Measurements from ENCODE around the gene CRCP. TPM values are rescaled to one million over a fixed set of nuclear protein-coding genes. Genes with fewer than 3 reads are reported as not detected.

Gene CRCP
- total and polyA plus RNA-seq, 10 of the 15 experiments (the other 5 are each of a cell fraction or from before 2014, with no cell fraction given): 12.4 to 33.8 (median 29.1) TPM

- ChIA-PET SMC1A (ENCODE audit: uncharacterized antibody, unreplicated experiment) (interaction anchor here (1.4 kb wide), 1 partner anchor 9 kb away, joined by 3 read pairs; no protein-coding TSS in a partner anchor), CTCF (no interaction called here), POLR2A (no interaction called here), RAD21 (ENCODE audit: unreplicated experiment) (no interaction called here)
- 0 out of 2 replicates have a peak, but pooled peaks have one; percentile 15 for TF ChIP-seq RAD21 (IDR thresholded peaks at IDR 0.05; ENCODE audit: insufficient read depth, low read depth, low read length)
- no peak for TF ChIP-seq MYB (IDR thresholded peaks at IDR 0.05; ENCODE audit: borderline replicate concordance, low read depth, low read length)
- TF ChIP-seq LARP7 (IDR thresholded peaks at IDR 0.05): no peak
- no peak for TF ChIP-seq BMI1 (IDR thresholded peaks at IDR 0.05; ENCODE audit: borderline replicate concordance)
- Histone ChIP-seq H3K79me2 (ENCODE audit: control insufficient read depth, insufficient read depth, low read length) (no peaks in the 10 kb centered on the region), H3K36me3 (ENCODE audit: control insufficient read depth in 2 of 2, insufficient read depth in 2 of 2, low read length in 1 of 2) (peaks cover 10 to 26% of the 10 kb centered on the region in 2 experiments; a peak in 3 of 4 replicates), H3K9ac (ENCODE audit: control insufficient read depth, insufficient read depth, low read length) (no peak overlapping the region), H2AFZ (ENCODE audit: control insufficient read depth, low read depth, low read length) (no peak overlapping the region), H3K4me3 (no peak overlapping the region), H3K9me3 (replicated peaks; ENCODE audit: control insufficient read depth, insufficient read depth, low read length) (no peaks in the 10 kb centered on the region), H3K27me3 (replicated peaks in 1 of 2; ENCODE audit: control insufficient read depth in 2 of 2, insufficient read depth in 2 of 2, low read length in 1 of 2) (no peaks in the 10 kb centered on the region), H3K27ac (ENCODE audit: control insufficient read depth, insufficient read depth) (no peak overlapping the region), H3K4me2 (ENCODE audit: control insufficient read depth, insufficient read depth) (no peak overlapping the region), H3K4me1 (ENCODE audit: control insufficient read depth, insufficient read depth, low read length) (no peaks in the 10 kb centered on the region), H4K20me1 (ENCODE audit: control insufficient read depth, insufficient read depth) (no peaks in the 10 kb centered on the region)
- in situ Hi-C loops (cut with MboI) (no loop called here), intact Hi-C loops (cut with micrococcal nuclease; ENCODE audit: unreplicated experiment) (no loop called here)
- no TSS peak for BruUV-seq (replicated peaks)
- DNase-seq (ENCODE audit: low read depth, low spot score) (no peak), ATAC-seq (no peak), FAIRE-seq (no peak)
- 96% methylated on average over 4 of the region's 4 CpGs for WGBS (ENCODE audit: insufficient coverage, insufficient replicate concordance, low lambda C conversion rate, missing lambda C conversion rate)
Measured at GRCh38 chr7:66140924-66141323, 26.3 kb downstream of the CRCP start.

- Histone ChIP-seq H3K79me2 (ENCODE audit: control insufficient read depth, insufficient read depth, low read length) (no peaks in the 10 kb centered on the region), H3K4me1 (ENCODE audit: control insufficient read depth, insufficient read depth, low read length) (no peaks in the 10 kb centered on the region), H3K9me3 (replicated peaks; ENCODE audit: control insufficient read depth, insufficient read depth, low read length) (no peaks in the 10 kb centered on the region), H3K27ac (ENCODE audit: control insufficient read depth, insufficient read depth) (no peak overlapping the region), H3K36me3 (ENCODE audit: control insufficient read depth in 2 of 2, insufficient read depth in 2 of 2, low read length in 1 of 2) (peaks cover 13 to 29% of the 10 kb centered on the region in 2 experiments; a peak in 3 of 4 replicates), H2AFZ (ENCODE audit: control insufficient read depth, low read depth, low read length) (no peak overlapping the region), H3K4me3 (no peak overlapping the region), H3K4me2 (ENCODE audit: control insufficient read depth, insufficient read depth) (no peak overlapping the region), H3K9ac (ENCODE audit: control insufficient read depth, insufficient read depth, low read length) (no peak overlapping the region), H4K20me1 (ENCODE audit: control insufficient read depth, insufficient read depth) (no peaks in the 10 kb centered on the region), H3K27me3 (replicated peaks in 1 of 2; ENCODE audit: control insufficient read depth in 2 of 2, insufficient read depth in 2 of 2, low read length in 1 of 2) (no peaks in the 10 kb centered on the region)
- ChIA-PET POLR2A (no interaction called here), SMC1A (ENCODE audit: uncharacterized antibody, unreplicated experiment) (no interaction called here), RAD21 (ENCODE audit: unreplicated experiment) (no interaction called here), CTCF (no interaction called here)
- DNase-seq (ENCODE audit: low read depth, low spot score) (no peak), ATAC-seq (no peak), FAIRE-seq (no peak)
- in situ Hi-C loops (cut with MboI) (no loop called here), intact Hi-C loops (cut with micrococcal nuclease; ENCODE audit: unreplicated experiment) (no loop called here)
- WGBS (ENCODE audit: insufficient coverage, insufficient replicate concordance, low lambda C conversion rate, missing lambda C conversion rate): 87% methylated on average over 3 of the region's 3 CpGs
- BruUV-seq (replicated peaks): no TSS peak
- no peak for TF ChIP-seq KDM1A (IDR thresholded peaks at IDR 0.05; ENCODE audit: borderline replicate concordance)
- no peak for TF ChIP-seq CREB1 (IDR thresholded peaks at IDR 0.05; ENCODE audit: low read depth)
- no peak for TF ChIP-seq KAT2A (conservative IDR thresholded peaks at IDR 0.05; ENCODE audit: control insufficient read depth, low read depth, low read length)
- no peak for TF ChIP-seq ZNF384 (IDR thresholded peaks at IDR 0.05; ENCODE audit: borderline replicate concordance, low read depth, low read length)
- no peak for TF ChIP-seq FOXM1 (IDR thresholded peaks at IDR 0.05; ENCODE audit: low read depth, low read length)
- no peak for TF ChIP-seq REST (IDR thresholded peaks at IDR 0.05; ENCODE audit: low read depth, low read length)
- no peak for TF ChIP-seq ELK1 (IDR thresholded peaks at IDR 0.05; ENCODE audit: low read depth, low read length)
- no peak for TF ChIP-seq NFYB (IDR thresholded peaks at IDR 0.05; ENCODE audit: insufficient read depth, low read depth, low read length)
- TF ChIP-seq E2F4 (IDR thresholded peaks at IDR 0.05; ENCODE audit: low read depth, low read length): no peak
Measured at GRCh38 chr7:66142334-66142733, 27.7 kb downstream of the CRCP start.
